SK-N-SH (cell line): Measurements from ENCODE around the gene SPAG6. TPM values are rescaled to one million over a fixed set of nuclear protein-coding genes. Genes with fewer than 3 reads are reported as not detected.

Experiments used
- CTCF ChIA-PET: fragments of 300-600, 350-600 bp; formaldehyde crosslinking; extraction: SDS; loops from one replicate; lab custom pipeline; 2021; lab: Yijun Ruan, JAX
- POLR2A ChIA-PET: fragments of 350-600 bp; sonication (Branson Sonifier 250); formaldehyde crosslinking; extraction: SDS; loops from one replicate; lab custom pipeline; 2020; ENCODE audit warnings: antibody characterized with exemption, inconsistent platforms; lab: Yijun Ruan, JAX
- DNase-seq: peaks from one replicate; pipeline ENCODE4 v3.0.0; 2012
- H2AFZ ChIP-seq: fragments of 200-600 bp; sonication (generic); 2 replicates; pipeline ENCODE4 v1.8.1; 2016; ENCODE audit warnings: antibody characterized with exemption, mild to moderate bottlenecking, low read depth
- H3F3A ChIP-seq: fragments of 200-600 bp; sonication (generic); replicated peaks from 2 replicates; pipeline ENCODE3; 2016; ENCODE audit warnings: antibody characterized with exemption, mild to moderate bottlenecking; ENCODE audit not compliant: insufficient read depth
- H3K27ac ChIP-seq, 2 experiments: fragments of 200-500 bp in 1 of 2; fragments of 200-600 bp in 1 of 2; sonication (Bioruptor generic) in 1 of 2; sonication (generic), shearing (Covaris generic) in 1 of 2; 2 replicates each; pipeline versions ENCODE4 v1.5.1 to v1.6.1; 2014 to 2016; ENCODE audit warnings: low read depth in 2 of 2, inconsistent platforms in 1 of 2, low read length in 1 of 2, mild to moderate bottlenecking in 1 of 2, mixed read lengths in 1 of 2
- H3K27me3 ChIP-seq: fragments of 200-600 bp; sonication (generic), shearing (Covaris generic); 2 replicates; pipeline ENCODE4 v1.6.1; 2016; ENCODE audit warnings: mixed run types; ENCODE audit not compliant: insufficient read depth
- H3K36me3 ChIP-seq, 2 experiments: fragments of 200-500 bp in 1 of 2; fragments of 200-600 bp in 1 of 2; sonication (Bioruptor generic) in 1 of 2; sonication (generic) in 1 of 2; replicated peaks in 1 of 2; 2 replicates each; pipeline versions ENCODE3 to v1.5.1; 2014 to 2016; ENCODE audit warnings: low read length in 1 of 2, mild to moderate bottlenecking in 1 of 2; ENCODE audit not compliant: insufficient read depth in 2 of 2, control insufficient read depth in 1 of 2
- H3K4me1 ChIP-seq, 2 experiments: fragments of 200-500 bp in 1 of 2; fragments of 200-600 bp in 1 of 2; sonication (Bioruptor generic) in 1 of 2; sonication (generic), shearing (Covaris generic) in 1 of 2; 2 replicates each; pipeline versions ENCODE4 v1.5.1 to v1.6.1; 2014 to 2016; ENCODE audit warnings: low read depth in 1 of 2, low read length in 1 of 2, mixed run types in 1 of 2; ENCODE audit not compliant: insufficient read depth in 2 of 2, control insufficient read depth in 1 of 2
- H3K4me2 ChIP-seq: fragments of 200-600 bp; sonication (generic), shearing (Covaris generic); 2 replicates; pipeline ENCODE4 v1.6.1; 2017; ENCODE audit warnings: mixed run types
- H3K4me3 ChIP-seq, 2 experiments: fragments of 200-500 bp in 1 of 2; fragments of 200-600 bp in 1 of 2; sonication (Bioruptor generic) in 1 of 2; sonication (generic), shearing (Covaris generic) in 1 of 2; 2 replicates each; pipeline versions ENCODE4 v1.5.1 to v1.8.1; 2014 to 2016; ENCODE audit warnings: low read depth in 2 of 2, inconsistent platforms in 1 of 2, low read length in 1 of 2, mild to moderate bottlenecking in 1 of 2, mixed read lengths in 1 of 2, moderate library complexity in 1 of 2
- H3K79me2 ChIP-seq: fragments of 200-600 bp; sonication (generic); 2 replicates; pipeline ENCODE4 v1.8.1; 2017; ENCODE audit warnings: mild to moderate bottlenecking; ENCODE audit not compliant: insufficient read depth
- H3K9ac ChIP-seq: fragments of 200-600 bp; sonication (generic); 2 replicates; pipeline ENCODE4 v1.6.1; 2017; ENCODE audit warnings: mixed run types
- H3K9me2 ChIP-seq: fragments of 200-600 bp; sonication (generic); 2 replicates; pipeline ENCODE4 v1.6.1; 2017; ENCODE audit warnings: mixed run types
- H3K9me3 ChIP-seq: fragments of 200-600 bp; sonication (generic); 2 replicates; pipeline ENCODE4 v1.6.1; 2017; ENCODE audit warnings: mixed run types, mild to moderate bottlenecking, moderate library complexity
- H4K20me1 ChIP-seq: fragments of 200-600 bp; sonication (generic); 2 replicates; pipeline ENCODE4 v1.6.1; 2017; ENCODE audit warnings: mild to moderate bottlenecking, mixed run types; ENCODE audit not compliant: insufficient read depth
- CHD2 ChIP-seq: fragments of 150-350 bp; IDR thresholded peaks from 2 replicates; pipeline ENCODE4 v1.6.1; 2018; ENCODE audit warnings: low read length; ENCODE audit not compliant: partially characterized antibody
- EZH2phosphoT487 ChIP-seq: fragments of 200-600 bp; sonication (generic); IDR thresholded peaks from 2 replicates; pipeline ENCODE4 v1.6.1; 2017; ENCODE audit warnings: low read depth, mixed run types, mild to moderate bottlenecking, antibody characterized with exemption, moderate library complexity, borderline replicate concordance
- MAX ChIP-seq: IDR thresholded peaks from 2 replicates; pipeline ENCODE4 v1.4.0; 2012; ENCODE audit warnings: low read depth
- RFX5 ChIP-seq: IDR thresholded peaks from 2 replicates; pipeline ENCODE4 v1.6.1; 2012; ENCODE audit warnings: mild to moderate bottlenecking, improper control_type of control experiment, low read length
- RXRA ChIP-seq: IDR thresholded peaks from 2 replicates; pipeline ENCODE4 v1.4.0; 2012; ENCODE audit warnings: low read depth, mild to moderate bottlenecking, borderline replicate concordance
- TCF12 ChIP-seq: IDR thresholded peaks from 2 replicates; pipeline ENCODE4 v1.4.0; 2012
- USF2 ChIP-seq: fragments of 150-350 bp; IDR thresholded peaks from 2 replicates; pipeline ENCODE4 v1.6.1; 2017; ENCODE audit warnings: antibody characterized with exemption, low read length, low read depth, borderline replicate concordance
- WGBS: methylation state at CpG from one replicate; pipeline ENCODE4 v1.1.6; 2017; ENCODE audit warnings: low lambda C conversion rate; 5-methylcytosine and 5-hydroxymethylcytosine counted together
- polyA plus RNA-seq, 3 experiments: library from polyadenylated mRNA; depleted of rRNA; stranded (reverse); fragments of >200 nt; gene quantifications; 2 replicates each; pipeline ENCODE4 v1.2.3, GENCODE V29; 2012
- TF ChIP-seq, protein P1 (sequence below): fragments of 150-350 bp; IDR thresholded peaks from 2 replicates; pipeline ENCODE4 v1.6.1; 2016; ENCODE audit warnings: mild to moderate bottlenecking, low read depth, low read length
- TF ChIP-seq, protein P2 (sequence below): IDR thresholded peaks from 2 replicates; pipeline ENCODE4 v1.6.1; 2012; ENCODE audit warnings: mild to moderate bottlenecking, low read depth, low read length, moderate library complexity
- TF ChIP-seq, protein P3 (sequence below): IDR thresholded peaks from 2 replicates; pipeline ENCODE4; 2012
- TF ChIP-seq, protein P4 (sequence below): IDR thresholded peaks from 2 replicates; pipeline ENCODE4 v1.4.0; 2012; ENCODE audit warnings: low read depth, borderline replicate concordance

Gene SPAG6
- polyA plus RNA-seq, 1 of the 3 experiments (the other 2 are of a cell fraction) = 0.77 TPM

DNA sequence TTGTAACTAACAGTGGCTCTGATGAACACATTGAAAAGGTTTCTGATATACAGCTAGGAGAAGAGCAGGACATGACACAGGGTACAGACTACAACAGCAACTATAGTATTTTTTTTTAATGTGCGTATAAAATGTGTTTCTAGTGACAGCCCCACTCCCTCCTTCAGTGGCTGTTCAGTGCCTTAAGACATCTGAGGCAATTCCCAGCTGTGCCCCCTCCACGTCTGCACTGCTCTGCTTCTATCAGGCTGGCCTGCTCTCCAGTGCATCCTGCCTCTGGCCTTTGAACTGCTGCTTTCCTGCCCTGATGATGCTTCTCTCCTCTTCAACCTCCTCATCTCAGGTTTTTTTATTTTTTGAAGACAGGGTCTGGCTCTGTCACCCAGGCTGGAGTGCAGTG lies 111.2 kb downstream of the SPAG6 start (continued):
- TF ChIP-seq, protein P1, sequence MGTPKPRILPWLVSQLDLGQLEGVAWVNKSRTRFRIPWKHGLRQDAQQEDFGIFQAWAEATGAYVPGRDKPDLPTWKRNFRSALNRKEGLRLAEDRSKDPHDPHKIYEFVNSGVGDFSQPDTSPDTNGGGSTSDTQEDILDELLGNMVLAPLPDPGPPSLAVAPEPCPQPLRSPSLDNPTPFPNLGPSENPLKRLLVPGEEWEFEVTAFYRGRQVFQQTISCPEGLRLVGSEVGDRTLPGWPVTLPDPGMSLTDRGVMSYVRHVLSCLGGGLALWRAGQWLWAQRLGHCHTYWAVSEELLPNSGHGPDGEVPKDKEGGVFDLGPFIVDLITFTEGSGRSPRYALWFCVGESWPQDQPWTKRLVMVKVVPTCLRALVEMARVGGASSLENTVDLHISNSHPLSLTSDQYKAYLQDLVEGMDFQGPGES = no peak

DNA sequence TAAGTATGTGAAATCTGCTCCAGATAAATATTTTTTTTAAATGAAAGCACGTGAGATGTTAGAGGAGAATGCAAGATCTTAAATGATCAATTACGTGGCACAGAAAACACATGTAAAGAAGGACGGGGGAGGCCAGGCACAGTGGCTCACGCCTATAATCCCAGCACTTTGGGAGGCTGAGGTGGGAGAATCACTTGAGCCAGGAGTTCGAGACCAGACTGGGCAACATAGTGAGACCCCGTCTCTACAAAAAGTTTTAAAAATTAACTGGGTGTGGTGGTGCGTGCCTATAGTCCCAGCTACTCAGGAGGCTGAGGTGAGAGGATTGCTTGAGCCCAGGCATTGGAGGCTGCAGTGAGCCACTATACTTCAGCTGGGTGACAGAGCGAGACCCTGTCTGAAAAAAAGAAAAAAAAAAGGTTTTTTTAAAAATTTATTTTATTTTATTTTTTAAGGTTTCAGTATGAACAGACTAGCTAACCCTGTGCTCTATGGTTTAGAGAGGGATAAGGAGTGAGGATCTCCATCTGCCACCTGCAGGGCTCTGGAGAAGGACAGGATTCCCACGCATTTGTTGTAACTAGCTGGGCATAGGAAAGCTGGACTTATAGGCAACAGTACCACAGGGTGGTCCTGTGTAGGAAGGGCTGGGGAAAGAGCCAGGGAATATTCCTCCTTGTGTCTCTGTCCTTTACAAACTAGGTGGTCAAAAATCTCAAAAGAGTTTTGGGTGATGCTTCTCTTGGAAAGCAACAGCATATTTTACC lies 113.2 kb downstream of the SPAG6 start:
- Histone ChIP-seq H3K9ac (no peak overlapping the region), H3K36me3 (no peaks in the 10 kb centered on the region), H3K27ac (no peak overlapping the region), H3K9me2 (no peaks in the 10 kb centered on the region), H3K79me2 (no peaks in the 10 kb centered on the region), H3K4me3 (no peak overlapping the region), H3K27me3 (no peaks in the 10 kb centered on the region), H3F3A (no peaks in the 10 kb centered on the region), H3K4me2 (no peak overlapping the region), H3K4me1 (peaks cover 0 to 6% of the 10 kb centered on the region in 2 experiments; a peak in 2 of 4 replicates), H3K9me3 (no peaks in the 10 kb centered on the region), H2AFZ (no peak overlapping the region), H4K20me1 (no peaks in the 10 kb centered on the region)
- POLR2A ChIA-PET = no interaction called here
- TF ChIP-seq CHD2 = no peak
- TF ChIP-seq, protein P2, sequence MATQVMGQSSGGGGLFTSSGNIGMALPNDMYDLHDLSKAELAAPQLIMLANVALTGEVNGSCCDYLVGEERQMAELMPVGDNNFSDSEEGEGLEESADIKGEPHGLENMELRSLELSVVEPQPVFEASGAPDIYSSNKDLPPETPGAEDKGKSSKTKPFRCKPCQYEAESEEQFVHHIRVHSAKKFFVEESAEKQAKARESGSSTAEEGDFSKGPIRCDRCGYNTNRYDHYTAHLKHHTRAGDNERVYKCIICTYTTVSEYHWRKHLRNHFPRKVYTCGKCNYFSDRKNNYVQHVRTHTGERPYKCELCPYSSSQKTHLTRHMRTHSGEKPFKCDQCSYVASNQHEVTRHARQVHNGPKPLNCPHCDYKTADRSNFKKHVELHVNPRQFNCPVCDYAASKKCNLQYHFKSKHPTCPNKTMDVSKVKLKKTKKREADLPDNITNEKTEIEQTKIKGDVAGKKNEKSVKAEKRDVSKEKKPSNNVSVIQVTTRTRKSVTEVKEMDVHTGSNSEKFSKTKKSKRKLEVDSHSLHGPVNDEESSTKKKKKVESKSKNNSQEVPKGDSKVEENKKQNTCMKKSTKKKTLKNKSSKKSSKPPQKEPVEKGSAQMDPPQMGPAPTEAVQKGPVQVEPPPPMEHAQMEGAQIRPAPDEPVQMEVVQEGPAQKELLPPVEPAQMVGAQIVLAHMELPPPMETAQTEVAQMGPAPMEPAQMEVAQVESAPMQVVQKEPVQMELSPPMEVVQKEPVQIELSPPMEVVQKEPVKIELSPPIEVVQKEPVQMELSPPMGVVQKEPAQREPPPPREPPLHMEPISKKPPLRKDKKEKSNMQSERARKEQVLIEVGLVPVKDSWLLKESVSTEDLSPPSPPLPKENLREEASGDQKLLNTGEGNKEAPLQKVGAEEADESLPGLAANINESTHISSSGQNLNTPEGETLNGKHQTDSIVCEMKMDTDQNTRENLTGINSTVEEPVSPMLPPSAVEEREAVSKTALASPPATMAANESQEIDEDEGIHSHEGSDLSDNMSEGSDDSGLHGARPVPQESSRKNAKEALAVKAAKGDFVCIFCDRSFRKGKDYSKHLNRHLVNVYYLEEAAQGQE = no peak
- TF ChIP-seq EZH2phosphoT487 = no peak
- TF ChIP-seq, protein P3, sequence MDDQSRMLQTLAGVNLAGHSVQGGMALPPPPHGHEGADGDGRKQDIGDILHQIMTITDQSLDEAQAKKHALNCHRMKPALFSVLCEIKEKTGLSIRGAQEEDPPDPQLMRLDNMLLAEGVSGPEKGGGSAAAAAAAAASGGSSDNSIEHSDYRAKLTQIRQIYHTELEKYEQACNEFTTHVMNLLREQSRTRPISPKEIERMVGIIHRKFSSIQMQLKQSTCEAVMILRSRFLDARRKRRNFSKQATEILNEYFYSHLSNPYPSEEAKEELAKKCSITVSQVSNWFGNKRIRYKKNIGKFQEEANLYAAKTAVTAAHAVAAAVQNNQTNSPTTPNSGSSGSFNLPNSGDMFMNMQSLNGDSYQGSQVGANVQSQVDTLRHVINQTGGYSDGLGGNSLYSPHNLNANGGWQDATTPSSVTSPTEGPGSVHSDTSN = no peak
- no peak for TF ChIP-seq RXRA
- TF ChIP-seq TCF12 = no peak
- TF ChIP-seq RFX5 = no peak
- no peak for TF ChIP-seq MAX
- TF ChIP-seq, protein P4, sequence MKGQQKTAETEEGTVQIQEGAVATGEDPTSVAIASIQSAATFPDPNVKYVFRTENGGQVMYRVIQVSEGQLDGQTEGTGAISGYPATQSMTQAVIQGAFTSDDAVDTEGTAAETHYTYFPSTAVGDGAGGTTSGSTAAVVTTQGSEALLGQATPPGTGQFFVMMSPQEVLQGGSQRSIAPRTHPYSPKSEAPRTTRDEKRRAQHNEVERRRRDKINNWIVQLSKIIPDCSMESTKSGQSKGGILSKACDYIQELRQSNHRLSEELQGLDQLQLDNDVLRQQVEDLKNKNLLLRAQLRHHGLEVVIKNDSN = no peak
- no peak for TF ChIP-seq USF2
- 80% methylated on average over 9 of the region's 9 CpGs for WGBS
- DNase-seq = no peak
- CTCF ChIA-PET = interaction anchor here (1.2 to 1.5 kb wide), 2 partner anchors 11 to 92 kb away, joined by 3 read pairs; no protein-coding TSS in a partner anchor
